ACHN (cell line): Measurements from ENCODE around the gene SPINDOC.
"Not testable (repeated sequence)": the region's sequence is repeated elsewhere in the genome, so short reads cannot be mapped to it uniquely, and the experiment has no call there.

Experiments
- DNase-seq: peaks from one replicate; pipeline ENCODE4 v3.0.0-alpha.2; 2015
- in situ Hi-C: cut with HindIII; loops from 2 replicates; pipeline ENCODE4 v1.10.0; 2017; ENCODE audit warnings: low sequenced_read_pairs, low pct_ligation_motif_present, low pct_unique_long_range_greater_than_20kb

SPINDOC gene

GRCh38 chr11:63845303-63845702 lies 32.0 kb downstream of the SPINDOC start:
- in situ Hi-C loops = no loop called here
- no peak for DNase-seq

- DNase-seq = no peak
- in situ Hi-C loops = no loop called here
Measured at GRCh38 chr11:63845911-63846310, 32.7 kb downstream of the SPINDOC start.

- no peak for DNase-seq
- in situ Hi-C loops = no loop called here
Measured at GRCh38 chr11:63846897-63847296, 33.6 kb downstream of the SPINDOC start.

- in situ Hi-C loops = no loop called here
- no peak for DNase-seq
Measured at GRCh38 chr11:63847363-63847762, 34.1 kb downstream of the SPINDOC start.

GRCh38 chr11:63849691-63850090 lies 36.4 kb downstream of the SPINDOC start:
- in situ Hi-C loops = no loop called here
- no peak for DNase-seq

- in situ Hi-C loops = no loop called here
Measured at GRCh38 chr11:63850920-63851319, 37.7 kb downstream of the SPINDOC start.

GRCh38 chr11:63851364-63851763 lies 38.1 kb downstream of the SPINDOC start:
- in situ Hi-C loops = no loop called here
- no peak for DNase-seq

More at GRCh38 chr11:63850920-63851319, 37.7 kb downstream of the SPINDOC start:
- no peak for DNase-seq

GRCh38 chr11:63853476-63853875 lies 40.2 kb downstream of the SPINDOC start:
- in situ Hi-C loops = no loop called here
- no peak for DNase-seq

GRCh38 chr11:63854696-63855095 lies 41.4 kb downstream of the SPINDOC start:
- DNase-seq = no peak
- in situ Hi-C loops = no loop called here

GRCh38 chr11:63855975-63856374 lies 42.7 kb downstream of the SPINDOC start:
- in situ Hi-C loops = no loop called here
- DNase-seq = no peak

- no peak for DNase-seq
Measured at GRCh38 chr11:63858628-63859550, 45.6 kb downstream of the SPINDOC start.

GRCh38 chr11:63862923-63863322 lies 49.7 kb downstream of the SPINDOC start:
- in situ Hi-C loops = no loop called here
- no peak for DNase-seq

More at GRCh38 chr11:63858628-63859550, 45.6 kb downstream of the SPINDOC start:
- in situ Hi-C loops = no loop called here

GRCh38 chr11:63863620-63864019 lies 50.4 kb downstream of the SPINDOC start:
- in situ Hi-C loops = not testable (repeated sequence)

GRCh38 chr11:63866211-63866610 lies 53.0 kb downstream of the SPINDOC start:
- DNase-seq = no peak
- in situ Hi-C loops = no loop called here

More at GRCh38 chr11:63863620-63864019, 50.4 kb downstream of the SPINDOC start:
- not testable (repeated sequence) for DNase-seq

- DNase-seq = no peak
- in situ Hi-C loops = no loop called here
Measured at GRCh38 chr11:63867511-63867910, 54.3 kb downstream of the SPINDOC start.

GRCh38 chr11:63868399-63869064 lies 55.3 kb downstream of the SPINDOC start:
- no peak for DNase-seq
- in situ Hi-C loops = no loop called here

GRCh38 chr11:63869171-63869591 lies 55.9 kb downstream of the SPINDOC start:
- DNase-seq = no peak
- in situ Hi-C loops = no loop called here

GRCh38 chr11:63869683-63870082 lies 56.4 kb downstream of the SPINDOC start:
- no peak for DNase-seq
- in situ Hi-C loops = no loop called here

- no peak for DNase-seq
Measured at GRCh38 chr11:63870351-63871140, 57.3 kb downstream of the SPINDOC start.

More at GRCh38 chr11:63870351-63871140, 57.3 kb downstream of the SPINDOC start:
- in situ Hi-C loops = no loop called here
